H9 (cell line): ENCODE data around the gene IQCK. TPM values are rescaled to one million over a fixed set of nuclear protein-coding genes. Genes with fewer than 3 reads are reported as not detected.

Experiments
- DNase-seq: peaks from one replicate; pipeline ENCODE4 v3.0.0-alpha.2; 2017
- H2AFZ ChIP-seq: one replicate; pipeline ENCODE4 v1.6.1; 2013; ENCODE audit warnings: mild to moderate bottlenecking, low read length, control low read depth, moderate library complexity
- H2AK5ac ChIP-seq: 2 replicates; pipeline ENCODE4 v1.6.1; 2013; ENCODE audit warnings: low read length, control low read depth, mixed read lengths; ENCODE audit not compliant: insufficient read length
- H2BK120ac ChIP-seq: one replicate; pipeline ENCODE4 v1.6.1; 2013; ENCODE audit warnings: low read depth, mild to moderate bottlenecking, low read length, control low read depth, inconsistent platforms; ENCODE audit not compliant: poor library complexity, severe bottlenecking
- H2BK12ac ChIP-seq: 2 replicates; pipeline ENCODE4 v1.6.1; 2013; ENCODE audit warnings: low read length, control low read depth, mixed read lengths, low read depth; ENCODE audit not compliant: insufficient read length
- H2BK15ac ChIP-seq: 2 replicates; pipeline ENCODE4 v1.6.1; 2013; ENCODE audit warnings: low read depth, low read length, control low read depth
- H2BK20ac ChIP-seq: one replicate; pipeline ENCODE4 v1.6.1; 2013; ENCODE audit warnings: low read depth, mild to moderate bottlenecking, low read length, control low read depth, inconsistent platforms; ENCODE audit not compliant: poor library complexity, severe bottlenecking
- H2BK5ac ChIP-seq: 2 replicates; pipeline ENCODE4 v1.6.1; 2013; ENCODE audit warnings: low read length, control low read depth, mixed read lengths; ENCODE audit not compliant: insufficient read length
- H3K14ac ChIP-seq: 2 replicates; pipeline ENCODE4 v1.6.1; 2013; ENCODE audit warnings: low read length, control low read depth; ENCODE audit not compliant: insufficient read depth
- H3K18ac ChIP-seq: 2 replicates; pipeline ENCODE4 v1.6.1; 2013; ENCODE audit warnings: low read depth, mild to moderate bottlenecking, mixed read lengths, low read length, control low read depth; ENCODE audit not compliant: insufficient read length
- H3K23ac ChIP-seq: 2 replicates; pipeline ENCODE4 v1.6.1; 2013; ENCODE audit warnings: low read length, control low read depth, mixed read lengths, low read depth; ENCODE audit not compliant: insufficient read length
- H3K23me2 ChIP-seq: 2 replicates; pipeline ENCODE4 v1.6.1; 2013; ENCODE audit warnings: low read depth, mild to moderate bottlenecking, mixed read lengths, low read length, control low read depth; ENCODE audit not compliant: insufficient read length, poor library complexity, severe bottlenecking
- H3K27ac ChIP-seq: 2 replicates; pipeline ENCODE4 v1.5.1; 2013; ENCODE audit warnings: low read length, control low read depth, mixed read lengths, low read depth; ENCODE audit not compliant: insufficient read length
- H3K27me3 ChIP-seq: 2 replicates; pipeline ENCODE4 v1.6.1; 2013; ENCODE audit warnings: low read length, control low read depth, inconsistent platforms; ENCODE audit not compliant: insufficient read depth
- H3K4ac ChIP-seq: 2 replicates; pipeline ENCODE4 v1.6.1; 2013; ENCODE audit warnings: low read depth, mild to moderate bottlenecking, control low read depth, inconsistent platforms, low read length, moderate library complexity
- H3K4me1 ChIP-seq: 2 replicates; pipeline ENCODE4 v1.6.1; 2013; ENCODE audit warnings: low read length, control low read depth, inconsistent platforms; ENCODE audit not compliant: insufficient read depth
- H3K4me2 ChIP-seq: 2 replicates; pipeline ENCODE4 v1.6.1; 2013; ENCODE audit warnings: low read length, control low read depth, mixed read lengths; ENCODE audit not compliant: insufficient read length, insufficient read depth
- H3K56ac ChIP-seq: 2 replicates; pipeline ENCODE4 v1.6.1; 2013; ENCODE audit warnings: low read depth, mild to moderate bottlenecking, mixed read lengths, low read length, control low read depth; ENCODE audit not compliant: insufficient read length
- H3K79me1 ChIP-seq: 2 replicates; pipeline ENCODE4 v1.6.1; 2013; ENCODE audit warnings: low read depth, mild to moderate bottlenecking, moderate library complexity, low read length, control low read depth, inconsistent platforms; ENCODE audit not compliant: insufficient read depth, poor library complexity, severe bottlenecking
- H3K79me2 ChIP-seq: 2 replicates; pipeline ENCODE4 v1.6.1; 2013; ENCODE audit warnings: low read length, control low read depth, inconsistent platforms; ENCODE audit not compliant: insufficient read depth
- H3K9ac ChIP-seq: 2 replicates; pipeline ENCODE4 v1.6.1; 2013; ENCODE audit warnings: low read length, control low read depth, mixed read lengths; ENCODE audit not compliant: insufficient read length; ENCODE audit errors: extremely low read depth
- H3K9me3 ChIP-seq: one replicate; pipeline ENCODE4 v1.6.1; 2013; ENCODE audit warnings: low read depth, low read length, inconsistent platforms; ENCODE audit not compliant: control insufficient read depth
- H3T11ph ChIP-seq: one replicate; pipeline ENCODE4 v1.6.1; 2013; ENCODE audit warnings: mild to moderate bottlenecking, low read length, control low read depth, inconsistent platforms
- H4K20me1 ChIP-seq: one replicate; pipeline ENCODE4 v1.6.1; 2013; ENCODE audit not compliant: control insufficient read depth, insufficient read length, insufficient read depth
- H4K5ac ChIP-seq: 2 replicates; pipeline ENCODE4 v1.6.1; 2013; ENCODE audit warnings: low read depth, mild to moderate bottlenecking, mixed read lengths, low read length, control low read depth; ENCODE audit not compliant: insufficient read length
- H4K8ac ChIP-seq: replicated peaks from 2 replicates; pipeline ENCODE4 v1.6.1; 2013; ENCODE audit warnings: low read length, control low read depth, mixed read lengths, low read depth; ENCODE audit not compliant: insufficient read length
- H4K91ac ChIP-seq: 2 replicates; pipeline ENCODE4 v1.6.1; 2013; ENCODE audit warnings: low read depth, mild to moderate bottlenecking, moderate library complexity, mixed read lengths, low read length, control low read depth; ENCODE audit not compliant: insufficient read length
- H3K27ac Mint-ChIP-seq, 3 experiments: 2 replicates in 2 of 3; 3 replicates in 1 of 3; pipeline ENCODE4 v1.8.0; 2020 to 2021; ENCODE audit warnings: mixed read lengths in 3 of 3, mild to moderate bottlenecking in 1 of 3, moderate library complexity in 1 of 3
- H3K27me3 Mint-ChIP-seq: 2 replicates; pipeline ENCODE4 v1.8.0; 2021; ENCODE audit warnings: low read depth, mild to moderate bottlenecking, moderate library complexity, mixed read lengths
- H3K36me3 Mint-ChIP-seq, 3 experiments: 2 replicates in 2 of 3; 3 replicates in 1 of 3; pipeline ENCODE4 v1.8.0; 2020 to 2021; ENCODE audit warnings: low read depth in 3 of 3, mixed read lengths in 3 of 3; ENCODE audit not compliant: insufficient read depth in 1 of 3
- H3K4me1 Mint-ChIP-seq, 2 experiments: 2 replicates each; pipeline ENCODE4 v1.8.0; 2020; ENCODE audit warnings: mixed read lengths in 2 of 2
- H3K4me3 Mint-ChIP-seq, 2 experiments: 2 replicates in 1 of 2; 3 replicates in 1 of 2; pipeline ENCODE4 v1.8.0; 2020 to 2021; ENCODE audit warnings: mild to moderate bottlenecking in 2 of 2, mixed read lengths in 2 of 2, moderate library complexity in 1 of 2
- H3K9me3 Mint-ChIP-seq, 2 experiments: 2 replicates in 1 of 2; 3 replicates in 1 of 2; pipeline ENCODE4 v1.8.0; 2020; ENCODE audit warnings: mild to moderate bottlenecking in 2 of 2, mixed read lengths in 2 of 2, moderate library complexity in 1 of 2
- WGBS: extraction: QIAGEN DNeasy Blood & Tissue Kit; methylation state at CpG from one replicate; pipeline ENCODE4 v1.1.7; 2013; ENCODE audit warnings: missing lambda C conversion rate, low lambda C conversion rate, mixed read lengths; ENCODE audit not compliant: insufficient read length; ENCODE audit errors: extremely low coverage; 5-methylcytosine and 5-hydroxymethylcytosine counted together
- total RNA-seq: library from RNA; stranded (reverse); gene quantifications from 2 replicates; pipeline ENCODE4 v1.2.1, GENCODE V29; 2021
- TF ChIP-seq, protein P1 (sequence below): fragments of 200-600 bp; sonication (generic); conservative IDR thresholded peaks from 3 replicates; pipeline ENCODE4 v1.8.0; 2021; ENCODE audit warnings: antibody characterized with exemption, mild to moderate bottlenecking

IQCK gene
- total RNA-seq, 1 experiment from 2014 or later = 9.0 TPM

DNA sequence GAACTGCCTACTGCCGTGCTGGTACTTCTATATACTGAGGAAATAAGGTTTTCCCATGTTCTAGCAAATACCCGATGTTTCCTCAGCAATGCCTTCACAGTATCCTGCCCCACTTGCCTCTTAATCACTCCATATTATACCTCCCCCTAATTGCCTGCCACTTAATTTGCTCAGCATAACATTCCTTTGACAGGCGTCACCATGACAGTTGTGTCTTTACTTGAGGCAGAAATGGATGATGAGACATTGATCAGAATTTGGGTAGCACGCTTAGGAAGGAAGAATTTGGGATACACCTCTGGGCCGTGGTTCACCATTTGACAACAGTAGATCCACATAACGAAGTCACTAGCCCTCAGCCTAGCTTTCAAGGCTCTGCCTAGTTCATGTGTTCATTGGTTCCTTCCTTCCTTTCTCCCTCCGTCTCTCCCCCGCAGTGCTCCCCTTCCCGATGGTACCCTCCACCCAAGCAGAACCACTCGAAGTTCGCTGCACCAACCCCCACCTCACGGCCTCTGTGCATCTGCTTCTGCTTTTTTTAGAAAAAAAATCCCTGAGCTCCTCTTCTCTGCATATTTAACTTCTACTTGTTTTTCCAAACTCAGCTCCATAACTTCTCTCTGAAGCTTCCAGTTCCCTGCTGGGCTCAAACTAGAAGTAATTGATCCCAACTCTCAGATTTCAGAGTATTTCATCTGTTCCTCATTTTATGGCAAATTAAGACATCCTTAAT lies 19.4 kb downstream of the IQCK start:
- no peak overlapping the region for H4K8ac ChIP-seq
- no peak for DNase-seq
- no peak overlapping the region for H3K23ac ChIP-seq
- no peak overlapping the region for H3K4me2 ChIP-seq
- H3K4me3 Mint-ChIP-seq = no peak overlapping the region
- H3K36me3 Mint-ChIP-seq = peaks cover 3 to 19% (median 15%) of the 10 kb centered on the region in 3 experiments; a peak in 5 of 7 replicates
- no peak overlapping the region for H3K27ac ChIP-seq
- H3K4me1 ChIP-seq = no peaks in the 10 kb centered on the region
- no peaks in the 10 kb centered on the region for H3K9me3 Mint-ChIP-seq
- no peak overlapping the region for H3K18ac ChIP-seq
- peaks cover 11% of the 10 kb centered on the region in 2 experiments for H3K4me1 Mint-ChIP-seq
- no peak overlapping the region for H3K56ac ChIP-seq
- no peaks in the 10 kb centered on the region for H3K27me3 ChIP-seq
- H3K27me3 Mint-ChIP-seq = no peaks in the 10 kb centered on the region
- H4K20me1 ChIP-seq = no peaks in the 10 kb centered on the region
- no peaks in the 10 kb centered on the region for H3K79me2 ChIP-seq
- no peak overlapping the region for H3K9ac ChIP-seq
- H2BK15ac ChIP-seq = no peak overlapping the region
- H4K5ac ChIP-seq = no peak overlapping the region
- no peak overlapping the region for H3K4ac ChIP-seq
- TF ChIP-seq, protein P1, sequence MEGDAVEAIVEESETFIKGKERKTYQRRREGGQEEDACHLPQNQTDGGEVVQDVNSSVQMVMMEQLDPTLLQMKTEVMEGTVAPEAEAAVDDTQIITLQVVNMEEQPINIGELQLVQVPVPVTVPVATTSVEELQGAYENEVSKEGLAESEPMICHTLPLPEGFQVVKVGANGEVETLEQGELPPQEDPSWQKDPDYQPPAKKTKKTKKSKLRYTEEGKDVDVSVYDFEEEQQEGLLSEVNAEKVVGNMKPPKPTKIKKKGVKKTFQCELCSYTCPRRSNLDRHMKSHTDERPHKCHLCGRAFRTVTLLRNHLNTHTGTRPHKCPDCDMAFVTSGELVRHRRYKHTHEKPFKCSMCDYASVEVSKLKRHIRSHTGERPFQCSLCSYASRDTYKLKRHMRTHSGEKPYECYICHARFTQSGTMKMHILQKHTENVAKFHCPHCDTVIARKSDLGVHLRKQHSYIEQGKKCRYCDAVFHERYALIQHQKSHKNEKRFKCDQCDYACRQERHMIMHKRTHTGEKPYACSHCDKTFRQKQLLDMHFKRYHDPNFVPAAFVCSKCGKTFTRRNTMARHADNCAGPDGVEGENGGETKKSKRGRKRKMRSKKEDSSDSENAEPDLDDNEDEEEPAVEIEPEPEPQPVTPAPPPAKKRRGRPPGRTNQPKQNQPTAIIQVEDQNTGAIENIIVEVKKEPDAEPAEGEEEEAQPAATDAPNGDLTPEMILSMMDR = no peak
- peak overlapping the region in 1 of 3 experiments; percentile 13; a peak in 2 of 7 replicates for H3K27ac Mint-ChIP-seq
- H2AFZ ChIP-seq = no peak overlapping the region
- no peaks in the 10 kb centered on the region for H3K79me1 ChIP-seq
- no peak overlapping the region for H2BK20ac ChIP-seq
- H3K9me3 ChIP-seq = no peaks in the 10 kb centered on the region
- H2BK12ac ChIP-seq = no peak overlapping the region
- H2BK120ac ChIP-seq = no peak overlapping the region
- H3K14ac ChIP-seq = no peak overlapping the region
- WGBS = no CpG with 5 or more reads among the region's 12 CpGs
- no peaks in the 10 kb centered on the region for H3K23me2 ChIP-seq
- H4K91ac ChIP-seq = no peak overlapping the region
- H3T11ph ChIP-seq = no peak overlapping the region
- no peak overlapping the region for H2AK5ac ChIP-seq
- no peak overlapping the region for H2BK5ac ChIP-seq
